Colonic mucosa (tissue), 4 donors: ENCODE data around the gene AGL. TPM values are rescaled to one million over a fixed set of nuclear protein-coding genes. Genes with fewer than 3 reads are reported as not detected.
"Not testable (repeated sequence)": the region's sequence is repeated elsewhere in the genome, so short reads cannot be mapped to it uniquely, and the experiment has no call there.

Source experiments
- DNase-seq: peaks from one replicate; pipeline ENCODE4 v3.0.0-alpha.2; 2020
- H3K27ac ChIP-seq: fragments of 200-600 bp; one replicate; pipeline ENCODE4 v1.8.0; 2021
- H3K27me3 ChIP-seq: fragments of 200-600 bp; one replicate; pipeline ENCODE4 v1.8.0; 2021
- H3K36me3 ChIP-seq: fragments of 200-600 bp; one replicate; pipeline ENCODE4 v1.8.0; 2021
- H3K4me1 ChIP-seq: fragments of 200-600 bp; one replicate; pipeline ENCODE4 v1.8.0; 2021; ENCODE audit warnings: mild to moderate bottlenecking
- H3K4me3 ChIP-seq: fragments of 200-600 bp; one replicate; pipeline ENCODE4 v1.8.0; 2021
- H3K9ac ChIP-seq, 2 donors: one replicate each; pipeline ENCODE4 v1.7.0; 2013; ENCODE audit warnings: control low read depth in 2 of 2, low read depth in 2 of 2, low read length in 2 of 2
- H3K9me3 ChIP-seq: fragments of 200-600 bp; one replicate; pipeline ENCODE4 v1.8.0; 2021
- intact Hi-C: fragments of 100-400 bp; cut with DNase I; formaldehyde crosslinking; loops from one replicate; pipeline ENCODE4 v1.14.1; 2022
- total RNA-seq, 2 donors: library from RNA; stranded (reverse); fragmentation: NEBNext Ultra II Directional in 1 of 2; extraction: Animal tissue kit (Norgen Biotek cat#: 25700) in 1 of 2; gene quantifications; one replicate each; pipeline ENCODE4 v1.2.1, GENCODE V29; 2021
- TF ChIP-seq, protein P1 (sequence below): fragments of 200-600 bp; IDR thresholded peaks from one replicate; pipeline ENCODE4 v1.8.0; 2022; ENCODE audit warnings: antibody characterized with exemption, mild to moderate bottlenecking
- donor health status: healthy.
- donor health status: DM: no; HTN: no; CAD: no.
- donor health status: DM: no; HTN: no; CAD: no.

The AGL gene
- total RNA-seq, 2 donors from 2014 or later: 17.9 to 27.5 TPM

DNA sequence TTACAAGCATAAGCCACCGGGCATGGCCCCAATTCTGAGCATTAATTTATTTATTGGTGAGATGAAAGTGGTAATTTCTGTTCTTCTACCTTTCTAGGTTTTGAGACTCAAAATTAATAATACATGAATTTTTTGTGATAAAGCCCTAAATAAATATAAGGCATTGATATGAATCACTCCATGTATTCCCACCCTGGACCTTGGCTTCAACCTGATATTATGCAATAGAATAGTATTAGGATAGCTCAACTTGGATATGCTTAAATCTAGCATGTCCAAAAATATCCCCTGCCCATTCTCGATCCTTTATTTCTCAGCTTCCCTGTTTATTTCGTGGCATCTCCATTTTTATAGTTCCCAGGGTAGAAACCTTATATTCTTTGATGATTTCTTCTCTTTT, 2.5 kb downstream of the AGL start:
- H3K4me1 ChIP-seq: no peaks in the 10 kb centered on the region
- no peaks in the 10 kb centered on the region for H3K36me3 ChIP-seq
- TF ChIP-seq, protein P1, sequence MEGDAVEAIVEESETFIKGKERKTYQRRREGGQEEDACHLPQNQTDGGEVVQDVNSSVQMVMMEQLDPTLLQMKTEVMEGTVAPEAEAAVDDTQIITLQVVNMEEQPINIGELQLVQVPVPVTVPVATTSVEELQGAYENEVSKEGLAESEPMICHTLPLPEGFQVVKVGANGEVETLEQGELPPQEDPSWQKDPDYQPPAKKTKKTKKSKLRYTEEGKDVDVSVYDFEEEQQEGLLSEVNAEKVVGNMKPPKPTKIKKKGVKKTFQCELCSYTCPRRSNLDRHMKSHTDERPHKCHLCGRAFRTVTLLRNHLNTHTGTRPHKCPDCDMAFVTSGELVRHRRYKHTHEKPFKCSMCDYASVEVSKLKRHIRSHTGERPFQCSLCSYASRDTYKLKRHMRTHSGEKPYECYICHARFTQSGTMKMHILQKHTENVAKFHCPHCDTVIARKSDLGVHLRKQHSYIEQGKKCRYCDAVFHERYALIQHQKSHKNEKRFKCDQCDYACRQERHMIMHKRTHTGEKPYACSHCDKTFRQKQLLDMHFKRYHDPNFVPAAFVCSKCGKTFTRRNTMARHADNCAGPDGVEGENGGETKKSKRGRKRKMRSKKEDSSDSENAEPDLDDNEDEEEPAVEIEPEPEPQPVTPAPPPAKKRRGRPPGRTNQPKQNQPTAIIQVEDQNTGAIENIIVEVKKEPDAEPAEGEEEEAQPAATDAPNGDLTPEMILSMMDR: no peak
- H3K9ac ChIP-seq: no peak overlapping the region
- no peaks in the 10 kb centered on the region for H3K27me3 ChIP-seq
- H3K27ac ChIP-seq: no peak overlapping the region
- H3K9me3 ChIP-seq: no peaks in the 10 kb centered on the region
- intact Hi-C loops: no loop called here
- no peak for DNase-seq
- H3K4me3 ChIP-seq: no peak overlapping the region

DNA sequence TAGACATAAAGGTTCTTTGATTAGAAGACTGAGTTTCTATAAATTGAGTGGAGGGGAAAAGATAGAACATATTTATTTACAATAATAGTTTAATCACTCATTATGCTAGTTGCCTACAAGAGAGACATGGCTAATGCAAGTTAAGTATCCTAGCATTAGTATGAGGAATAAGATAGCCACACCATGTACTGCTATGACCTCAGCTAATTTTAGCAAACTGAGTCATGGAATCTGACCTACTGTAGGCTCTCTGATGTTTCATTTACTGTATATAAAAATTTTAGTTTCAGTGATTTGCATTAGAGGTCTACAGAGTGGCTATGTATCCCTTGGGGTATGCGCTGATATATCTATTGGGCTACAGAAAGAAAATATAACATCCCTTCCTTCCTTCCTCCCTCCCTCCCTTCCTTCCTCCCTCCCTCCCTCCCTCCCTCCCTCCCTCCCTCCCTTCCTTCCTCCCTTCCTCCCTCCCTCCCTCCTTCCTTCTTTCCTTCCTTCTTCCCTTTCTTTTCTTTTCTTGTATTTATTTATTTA, 5.8 kb downstream of the AGL start:
- Histone ChIP-seq H3K9ac (no peak overlapping the region), H3K9me3 (no peaks in the 10 kb centered on the region), H3K27me3 (no peaks in the 10 kb centered on the region), H3K4me3 (no peak overlapping the region), H3K4me1 (no peaks in the 10 kb centered on the region), H3K36me3 (no peaks in the 10 kb centered on the region), H3K27ac (no peak overlapping the region)
- TF ChIP-seq, protein P1: no peak
- intact Hi-C loops: no loop called here
- no peak for DNase-seq

DNA sequence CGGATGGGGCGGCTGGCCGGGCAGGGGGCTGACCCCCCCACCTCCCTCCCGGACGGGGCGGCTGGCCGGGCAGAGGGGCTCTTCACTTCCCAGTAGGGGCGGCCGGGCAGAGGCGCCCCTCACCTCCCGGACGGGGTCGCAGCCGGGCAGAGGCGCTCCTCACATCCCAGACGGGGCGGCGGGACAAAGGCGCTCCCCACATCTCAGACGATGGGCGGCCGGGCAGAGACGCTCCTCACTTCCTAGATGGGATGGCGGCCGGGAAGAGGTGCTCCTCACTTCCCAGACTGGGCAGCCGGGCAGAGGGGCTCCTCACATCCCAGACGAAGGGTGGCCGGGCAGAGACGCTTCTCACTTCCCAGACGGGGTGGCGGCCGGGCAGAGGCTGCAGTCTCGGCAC, 6.9 kb downstream of the AGL start:
- intact Hi-C loops, H3K36me3 ChIP-seq, H3K4me3 ChIP-seq, H3K9me3 ChIP-seq, H3K27ac ChIP-seq, DNase-seq, H3K27me3 ChIP-seq, H3K9ac ChIP-seq, H3K4me1 ChIP-seq: not testable (repeated sequence)

DNA sequence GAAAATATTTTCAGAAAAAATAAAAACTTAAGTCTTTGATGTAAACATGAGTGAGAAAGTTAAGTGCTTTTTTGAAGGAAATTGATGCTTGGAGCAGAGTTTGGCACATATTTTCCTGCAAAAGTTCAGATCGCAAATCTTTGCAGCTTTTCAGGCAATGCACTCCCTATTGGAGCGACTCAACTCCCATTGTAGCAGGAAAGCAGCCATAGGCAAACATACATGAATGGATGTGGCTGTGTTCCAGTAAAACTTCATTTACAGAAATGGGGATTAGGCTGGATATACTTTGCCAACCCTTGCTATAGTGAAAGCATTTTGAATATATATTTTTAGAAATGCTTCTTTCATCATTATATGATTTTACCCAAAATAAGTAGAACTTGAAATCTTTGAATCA, 8.1 kb downstream of the AGL start:
- TF ChIP-seq, protein P1: no peak
- Histone ChIP-seq H3K27me3 (no peaks in the 10 kb centered on the region), H3K27ac (no peak overlapping the region), H3K9ac (no peak overlapping the region), H3K4me3 (no peak overlapping the region), H3K9me3 (no peaks in the 10 kb centered on the region), H3K36me3 (no peaks in the 10 kb centered on the region), H3K4me1 (no peaks in the 10 kb centered on the region)
- no peak for DNase-seq
- intact Hi-C loops: no loop called here

DNA sequence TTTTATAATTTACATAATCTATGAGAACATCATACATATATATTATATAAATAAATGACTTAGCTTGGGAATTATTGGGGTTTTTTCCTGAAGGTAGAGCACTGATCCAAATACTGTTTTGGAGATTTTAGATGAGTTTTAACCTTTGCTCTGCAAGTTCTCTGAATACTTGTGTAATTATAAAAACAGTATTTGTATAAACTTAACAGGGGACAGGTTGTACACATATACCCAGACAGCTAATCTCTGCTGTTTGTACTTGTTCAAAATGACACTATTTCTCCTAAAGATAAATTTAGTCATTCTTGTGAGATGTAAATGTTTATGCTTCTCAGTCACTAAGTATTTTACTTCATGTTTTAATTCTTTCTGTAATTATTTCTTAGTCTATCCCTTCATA, 8.7 kb downstream of the AGL start:
- Histone ChIP-seq H3K4me3 (no peak overlapping the region), H3K9ac (no peak overlapping the region), H3K36me3 (no peaks in the 10 kb centered on the region), H3K9me3 (no peaks in the 10 kb centered on the region), H3K27ac (no peak overlapping the region), H3K4me1 (no peaks in the 10 kb centered on the region), H3K27me3 (no peaks in the 10 kb centered on the region)
- TF ChIP-seq, protein P1: no peak
- intact Hi-C loops: no loop called here
- no peak for DNase-seq

DNA sequence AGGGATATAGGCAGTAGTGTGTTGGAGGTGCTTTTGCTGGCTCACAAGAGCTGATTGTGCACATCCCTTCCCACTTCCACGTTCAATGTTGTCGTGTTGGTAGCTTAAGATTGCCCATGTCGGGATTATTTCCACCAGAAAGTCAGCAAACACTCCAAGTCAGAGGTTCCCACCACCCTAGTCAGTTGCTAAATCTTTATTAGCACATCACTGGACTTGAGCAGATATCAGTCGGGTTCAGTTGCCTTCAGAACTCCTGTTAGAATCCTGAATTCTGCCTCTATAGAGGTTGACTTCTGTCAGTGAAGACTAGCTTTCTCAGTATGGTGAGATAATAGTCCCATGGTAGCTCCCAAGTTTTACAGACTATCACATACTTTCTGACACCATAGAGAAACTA, 10.5 kb downstream of the AGL start:
- H3K4me3 ChIP-seq: no peak overlapping the region
- no peaks in the 10 kb centered on the region for H3K36me3 ChIP-seq
- DNase-seq: no peak
- H3K9ac ChIP-seq: no peak overlapping the region
- H3K9me3 ChIP-seq: no peaks in the 10 kb centered on the region
- intact Hi-C loops: no loop called here
- H3K27ac ChIP-seq: no peak overlapping the region
- no peaks in the 10 kb centered on the region for H3K4me1 ChIP-seq
- TF ChIP-seq, protein P1: no peak
- no peaks in the 10 kb centered on the region for H3K27me3 ChIP-seq
